CD4-positive, alpha-beta T cell treated with Interleukin-4 for 1 hour (primary cell): ENCODE measurements around the gene TELO2.
"Not testable (repeated sequence)": the region's sequence is repeated elsewhere in the genome, so short reads cannot be mapped to it uniquely, and the experiment has no call there.

Experiments used
- DNase-seq, 2 donors: peaks; one replicate each; pipeline ENCODE4 v3.0.0-alpha.2; 2020 to 2022

TELO2 gene

DNA sequence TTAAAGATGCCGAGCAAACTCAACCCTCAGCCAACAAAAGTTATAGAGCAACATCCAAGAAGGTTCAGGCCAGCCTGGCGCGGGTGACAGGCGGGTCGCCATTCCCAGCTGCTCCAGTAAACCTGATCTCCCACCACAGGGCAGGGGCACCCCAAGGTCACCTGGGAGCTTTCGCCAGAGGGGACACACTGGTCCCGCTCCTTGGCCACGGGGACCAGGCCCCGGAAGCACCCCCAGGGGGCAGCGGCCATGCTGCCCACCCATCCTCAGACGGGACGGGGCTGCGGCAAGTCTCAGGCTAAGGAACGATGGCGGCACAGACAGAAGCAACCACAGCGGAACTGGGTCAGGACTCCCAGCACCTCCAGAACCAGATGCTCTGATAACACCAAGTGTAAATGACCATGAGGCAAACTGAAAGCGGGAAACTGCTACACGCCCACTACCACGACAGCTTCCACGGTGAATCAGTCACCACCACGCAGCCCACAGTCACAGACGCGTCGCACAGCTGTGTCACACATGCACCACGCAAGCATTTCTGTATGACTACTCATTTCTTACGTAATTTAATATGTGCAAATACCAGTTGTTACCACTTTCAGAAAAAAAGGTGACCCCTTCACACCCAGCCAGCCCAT is 34.7 kb upstream of the TELO2 start:
- DNase-seq = peak in 1 of 2 donors; percentile 40

DNA sequence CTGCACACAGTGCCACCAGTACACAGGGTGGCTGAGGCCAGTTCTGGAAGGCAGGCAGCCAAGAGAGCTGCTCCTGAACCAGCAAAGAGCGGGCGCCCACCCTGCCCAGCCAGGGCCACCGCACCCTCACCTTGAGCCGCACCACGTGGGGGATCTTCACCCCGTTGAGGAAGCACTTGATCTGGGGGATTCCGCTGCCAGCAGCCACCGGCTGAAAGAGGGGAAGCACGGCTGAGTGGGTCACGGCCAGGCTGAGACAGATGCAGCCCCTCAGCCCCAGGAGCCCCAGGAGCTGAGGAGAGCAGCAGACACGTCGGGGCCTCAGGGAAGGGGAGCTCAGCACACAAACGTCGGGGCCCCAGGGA is 34.2 kb upstream of the TELO2 start:
- peak in 1 of 2 donors; percentile 80 for DNase-seq

DNA sequence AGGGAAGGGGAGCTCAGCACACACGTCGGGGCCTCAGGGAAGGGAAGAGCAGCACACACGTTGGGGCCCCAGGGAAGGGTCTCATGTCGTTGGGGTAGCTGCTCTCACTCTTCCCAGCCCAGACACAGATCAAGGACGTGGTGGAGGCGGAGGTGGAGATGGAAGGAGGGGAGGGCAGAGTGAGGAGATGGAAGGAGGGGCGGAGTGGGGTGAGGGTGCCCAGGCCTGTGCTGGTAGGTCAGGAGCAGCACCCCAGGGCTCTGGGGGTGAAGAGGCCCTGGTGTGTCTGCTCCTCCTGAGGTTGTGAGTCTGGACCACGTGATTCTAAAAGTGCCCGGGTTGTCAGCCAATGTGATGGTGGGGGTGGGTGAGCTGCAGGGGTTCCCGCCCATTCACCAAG is 33.2 kb upstream of the TELO2 start:
- DNase-seq = no peak

DNA sequence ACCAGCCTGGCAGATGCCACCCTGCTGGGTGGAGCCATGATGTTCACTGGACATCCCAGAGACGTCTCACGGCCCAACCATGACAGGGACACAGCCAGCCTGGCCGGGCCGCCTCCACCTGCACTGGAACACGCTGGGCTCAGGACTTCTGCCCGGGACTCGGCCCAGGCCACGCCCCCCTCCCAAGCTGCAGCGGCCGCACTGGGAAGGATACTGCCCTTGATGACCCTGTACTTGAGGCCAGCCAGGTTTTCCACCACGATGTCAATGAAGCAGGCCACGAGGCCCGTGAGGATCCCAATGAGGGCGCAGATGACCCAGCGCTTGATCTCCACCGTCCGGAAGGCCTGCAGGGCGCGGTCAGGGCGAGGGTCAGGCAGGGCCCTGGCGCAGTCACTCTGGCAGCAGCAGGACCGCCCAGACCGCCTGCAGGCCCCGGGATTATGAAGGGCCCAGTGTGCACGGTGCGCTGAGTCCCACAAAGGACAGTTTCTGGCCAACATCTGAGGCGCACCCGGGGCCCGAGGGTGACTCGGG is 32.5 kb upstream of the TELO2 start:
- no peak for DNase-seq

DNA sequence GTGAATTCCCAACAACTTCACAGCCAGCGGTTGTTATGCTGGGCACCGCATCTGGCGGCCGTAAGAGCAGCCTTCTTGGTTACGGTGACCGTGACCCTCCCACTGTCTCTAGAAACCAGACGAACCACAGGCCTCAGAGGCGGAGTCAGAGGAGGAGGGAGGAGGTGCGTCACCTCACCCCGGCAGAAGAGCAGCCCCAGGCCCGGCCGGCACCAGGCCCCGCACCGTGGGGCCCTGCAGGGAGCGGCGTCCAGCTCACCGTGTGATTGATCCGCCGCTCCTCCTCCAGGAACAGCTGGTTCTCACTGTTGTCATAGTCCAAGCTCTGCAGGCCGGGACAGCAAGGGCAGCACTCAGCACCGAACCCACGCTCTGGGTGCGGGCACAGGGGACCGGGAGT is 32.0 kb upstream of the TELO2 start:
- DNase-seq = no peak

DNA sequence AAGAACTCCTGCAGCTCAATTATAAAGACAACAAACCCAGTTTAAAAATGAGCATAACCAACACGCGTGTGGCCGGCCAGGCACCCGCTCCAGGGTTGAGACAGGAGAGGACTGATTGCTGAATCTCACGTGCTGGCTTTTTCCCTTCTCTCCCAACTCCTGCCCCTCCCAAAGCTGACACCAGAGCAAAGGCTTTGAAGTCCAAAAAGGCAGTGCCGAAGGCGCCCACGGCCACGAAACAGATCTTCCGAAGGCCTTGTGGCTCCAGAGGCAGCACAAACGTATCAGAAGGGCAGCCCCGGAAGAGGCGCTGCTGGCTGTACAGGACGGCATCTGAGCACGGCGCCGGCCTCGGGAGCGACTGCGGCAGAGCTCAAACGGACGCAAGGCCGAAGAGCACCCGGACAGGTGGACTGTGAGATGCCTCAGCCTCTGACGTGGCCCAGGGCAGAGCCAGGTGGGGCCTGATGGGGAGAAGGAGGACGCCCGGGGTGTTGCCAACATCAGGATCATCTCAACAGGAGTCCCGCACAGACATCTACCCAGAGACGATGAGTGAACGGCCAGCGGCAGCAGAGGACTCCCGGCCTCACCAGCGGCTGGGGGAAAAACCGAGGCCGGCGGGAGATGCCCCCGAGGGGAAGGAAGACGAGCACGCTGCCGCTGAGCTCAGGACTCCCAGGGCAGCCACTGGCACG is 28.8 kb upstream of the TELO2 start:
- no peak for DNase-seq

DNA sequence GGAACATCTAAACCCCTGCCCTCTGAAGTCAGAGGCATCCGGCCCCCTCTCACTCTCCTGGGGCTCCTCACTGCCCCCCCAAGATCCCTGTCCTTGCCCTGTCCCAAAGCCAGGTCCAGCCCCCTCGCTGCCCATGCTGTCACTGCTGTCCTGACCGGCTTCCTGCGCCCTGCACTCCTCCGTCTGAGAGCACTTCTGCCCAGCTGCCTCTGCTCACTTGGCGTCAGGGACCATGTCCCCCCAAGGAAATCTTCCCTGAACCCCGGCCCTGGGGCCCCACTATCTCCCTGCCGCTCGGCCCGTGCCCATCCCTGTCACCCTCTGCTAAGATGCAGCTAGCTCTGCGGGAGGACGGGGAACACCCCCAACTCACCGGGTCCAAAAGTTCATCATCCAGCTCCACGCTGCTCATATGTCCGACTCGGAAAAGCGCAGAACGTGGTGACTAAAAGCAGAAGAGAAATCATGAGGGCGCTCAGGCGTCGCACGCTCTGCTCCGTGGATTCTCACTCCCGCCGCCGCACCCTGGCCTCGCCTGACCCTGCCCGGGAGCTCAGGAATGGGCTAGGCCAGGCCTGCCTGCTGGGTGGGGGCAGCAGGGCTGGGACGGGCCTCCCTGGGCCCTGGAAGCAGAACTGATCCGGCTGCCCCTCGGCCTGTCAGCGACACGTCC is 28.1 kb upstream of the TELO2 start:
- no peak for DNase-seq

DNA sequence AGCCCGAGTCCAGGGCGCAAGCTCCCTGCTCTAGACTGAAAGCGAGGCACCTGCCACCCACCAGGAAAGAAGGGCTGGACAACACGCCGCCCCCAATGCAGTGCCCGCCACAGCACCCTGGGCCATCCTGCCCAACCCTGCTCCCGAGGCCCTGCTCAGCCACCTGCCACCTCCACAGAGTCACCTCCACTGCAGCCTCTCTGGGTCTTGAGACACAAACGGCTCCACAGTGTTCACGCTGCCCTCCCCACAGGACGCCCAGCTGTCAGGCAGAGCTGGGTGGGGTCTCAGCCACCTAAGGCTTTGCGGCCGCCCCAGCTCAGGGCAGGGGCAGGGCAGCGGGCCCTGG is 27.6 kb upstream of the TELO2 start:
- DNase-seq = no peak

DNA sequence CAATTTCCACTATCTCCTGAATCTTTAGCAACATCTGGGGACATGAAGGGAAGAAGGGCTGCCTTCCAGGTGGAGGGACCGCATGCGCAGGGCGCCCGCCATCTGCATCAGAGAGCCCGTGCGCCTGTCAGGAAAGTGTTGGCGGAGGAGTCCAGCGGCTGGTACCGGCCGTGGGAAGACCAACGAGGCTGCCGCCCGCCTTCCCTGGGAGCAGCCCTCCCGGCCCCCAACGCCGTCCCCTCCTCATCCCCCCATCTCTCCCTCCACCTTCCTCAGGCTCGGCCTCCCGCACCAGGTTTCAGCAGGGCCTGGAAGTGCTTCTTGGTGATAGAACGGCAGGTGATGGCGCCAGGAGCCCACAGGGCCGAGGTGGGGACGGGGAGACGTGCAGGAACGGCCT is 27.1 kb upstream of the TELO2 start:
- DNase-seq = no peak

DNA sequence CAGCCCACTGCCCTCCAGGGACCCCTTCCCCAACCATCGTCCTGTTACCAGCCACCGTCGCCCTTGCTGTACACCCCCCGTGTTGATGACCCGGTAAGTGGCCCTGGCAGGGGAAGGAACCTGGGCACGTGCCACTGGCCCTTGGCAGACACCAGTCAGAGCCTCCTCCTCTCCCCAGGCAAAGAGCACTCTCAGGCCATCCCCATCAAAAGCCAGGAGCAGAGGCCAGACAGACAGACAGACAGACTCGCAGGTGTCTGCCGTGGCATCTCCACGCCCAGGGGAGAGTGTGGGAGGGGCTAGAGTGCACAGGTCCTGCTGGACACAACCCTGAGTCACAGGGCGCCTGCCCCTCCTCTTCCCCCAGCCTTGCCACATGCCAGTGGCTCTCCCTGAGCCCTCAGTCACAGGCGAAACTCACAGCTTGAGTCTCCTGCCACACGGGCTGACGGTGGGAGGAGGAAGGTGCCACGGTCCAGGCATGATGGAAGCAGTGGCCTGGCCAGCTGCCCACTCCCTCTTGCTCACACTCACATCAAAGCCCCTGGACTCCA is 26.1 kb upstream of the TELO2 start:
- no peak for DNase-seq

DNA sequence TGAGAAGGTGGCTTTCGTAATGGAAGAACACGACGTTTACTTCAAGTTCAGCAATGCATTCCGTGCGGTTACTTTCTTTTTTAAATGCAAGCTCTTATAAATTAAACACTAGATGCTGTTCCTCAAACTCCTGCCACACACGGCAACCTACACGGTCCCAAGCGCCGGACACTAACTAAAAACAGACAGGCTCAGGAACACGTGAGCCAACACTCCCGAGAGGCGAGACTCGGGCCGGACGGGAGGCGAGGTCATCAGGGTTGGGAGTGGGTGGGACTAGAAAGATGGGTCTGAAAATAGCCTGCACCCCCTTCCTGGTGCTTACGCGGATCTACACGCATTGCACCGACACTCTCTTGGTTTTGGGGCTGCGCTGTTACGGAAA is 24.7 kb upstream of the TELO2 start:
- DNase-seq = no peak

DNA sequence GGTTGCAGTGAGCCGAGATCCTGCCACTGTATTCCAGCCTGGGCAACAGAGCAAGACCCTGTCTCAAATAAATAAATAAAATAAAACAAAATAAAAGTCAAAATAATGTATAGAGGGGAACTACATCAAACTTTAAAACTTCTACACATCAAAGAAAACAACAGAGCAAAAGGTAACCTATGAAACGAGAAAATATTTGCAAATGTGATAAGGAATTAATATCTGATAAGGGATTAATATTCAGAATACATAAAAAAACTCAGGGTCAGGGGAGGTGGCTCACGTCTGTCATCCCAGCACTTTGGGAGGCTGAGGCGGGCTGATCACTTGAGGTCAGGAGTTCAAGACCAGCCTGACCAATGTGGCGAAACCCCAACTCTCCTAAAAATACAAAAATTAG is 24.0 kb upstream of the TELO2 start:
- DNase-seq = not testable (repeated sequence)

DNA sequence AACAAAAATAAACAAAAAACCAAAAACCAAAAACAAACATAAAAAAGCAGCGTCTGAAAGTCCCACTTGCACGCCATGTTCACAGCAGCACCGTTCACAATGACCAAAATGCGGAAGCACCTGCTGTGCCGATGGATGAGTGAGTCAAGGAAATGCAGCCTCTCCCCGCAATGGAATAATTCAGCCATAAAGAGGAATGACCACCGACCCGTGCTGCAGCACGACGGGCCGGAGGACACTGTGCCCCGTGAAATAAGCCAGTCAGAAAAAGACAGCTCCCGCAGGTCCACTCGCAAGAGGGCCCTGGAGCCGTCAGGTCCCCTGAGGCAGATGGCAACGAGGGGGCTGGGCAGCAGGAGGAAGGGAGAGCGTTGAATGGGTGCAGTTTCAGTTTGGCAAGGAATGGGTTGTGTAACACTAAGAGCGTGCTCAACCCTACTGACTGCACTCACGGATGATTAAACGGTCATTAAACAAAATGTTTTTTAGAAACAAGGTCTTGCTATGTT is 23.4 kb upstream of the TELO2 start:
- peak in 1 of 2 donors; percentile 41 for DNase-seq

DNA sequence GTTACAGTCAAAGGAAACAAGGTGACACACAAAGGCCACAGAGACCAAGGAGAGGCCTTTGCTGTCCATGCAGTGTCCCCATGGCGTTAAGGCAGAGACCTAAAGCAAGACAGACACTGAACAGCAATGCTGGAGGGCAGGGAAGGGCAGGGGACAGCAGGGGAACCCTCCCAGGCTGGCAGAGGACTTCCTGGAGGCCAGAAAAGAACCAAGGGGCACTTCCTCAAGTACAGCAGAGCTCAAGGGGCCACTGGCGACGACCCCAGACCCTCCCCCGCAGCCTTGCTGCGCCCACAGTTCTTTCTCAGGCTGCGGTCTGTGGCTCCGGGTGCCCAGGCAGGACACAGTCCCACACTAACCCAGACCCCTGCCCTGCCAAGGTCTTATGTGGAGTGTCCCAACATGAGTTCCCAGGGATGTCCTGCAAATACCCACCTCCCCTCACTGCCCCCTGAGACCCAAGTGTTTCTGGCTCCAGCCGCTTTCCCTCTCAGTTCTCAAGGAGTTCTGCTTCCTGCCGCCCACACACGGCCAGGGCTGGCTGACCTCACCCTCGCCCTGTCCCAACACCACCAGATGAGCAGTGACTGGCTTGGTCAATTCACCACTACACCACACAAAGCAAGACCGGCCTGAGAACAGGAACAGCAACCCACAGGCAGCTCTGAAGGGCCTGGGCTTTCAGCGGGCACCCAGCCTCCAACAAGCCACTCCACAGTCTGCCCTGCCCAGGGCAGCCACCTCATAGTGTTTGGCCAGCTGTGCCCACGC is 22.5 kb upstream of the TELO2 start:
- peak in 1 of 2 donors; percentile 52 for DNase-seq

DNA sequence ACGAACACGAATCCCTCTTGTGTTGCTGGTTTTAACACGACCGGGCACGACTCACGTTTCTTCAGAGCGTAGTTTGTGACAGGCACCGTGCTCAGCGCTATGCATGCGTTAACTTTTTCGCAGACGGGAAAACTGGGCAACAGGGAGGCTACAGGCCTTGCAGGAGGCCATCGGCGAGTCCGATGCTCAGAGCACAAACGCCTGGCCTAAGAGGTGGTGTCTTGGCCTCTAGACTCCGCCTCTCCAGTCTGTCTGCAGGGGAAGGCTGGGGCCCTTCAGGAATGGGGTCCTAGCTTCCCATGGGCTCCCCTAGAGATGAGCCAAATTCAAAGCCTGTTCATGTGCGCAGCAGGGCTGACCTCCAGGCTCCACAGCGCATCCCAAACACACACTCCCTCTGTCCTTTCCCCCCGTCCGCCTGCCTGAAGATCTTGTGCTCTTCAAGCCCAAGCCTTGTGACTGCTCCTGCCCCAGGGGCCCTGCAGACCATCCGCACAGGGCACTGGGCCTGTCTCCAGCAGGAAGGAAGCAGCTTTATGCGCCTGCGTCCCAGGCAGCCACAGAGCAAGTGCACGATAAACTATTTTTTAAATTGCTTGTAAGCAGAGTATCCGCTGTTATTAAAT is 21.5 kb upstream of the TELO2 start:
- no peak for DNase-seq

DNA sequence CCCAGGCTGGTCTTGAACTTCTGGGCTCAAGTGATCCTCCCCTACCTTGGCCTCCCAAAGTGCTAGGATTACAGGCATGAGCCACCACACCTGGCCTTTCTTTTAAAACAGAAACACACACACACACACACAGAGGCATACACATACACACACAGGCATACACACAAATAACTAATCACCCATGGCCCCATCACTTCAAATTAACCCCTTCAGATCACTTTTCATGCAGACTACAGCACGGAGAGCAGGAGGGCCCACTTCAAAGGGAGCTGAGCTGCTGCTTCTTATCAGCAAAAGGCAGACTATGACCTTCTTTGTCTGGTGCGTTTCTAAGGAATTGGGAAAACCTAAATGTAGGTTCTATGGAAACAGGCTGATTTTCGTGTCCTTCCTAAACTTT is 20.2 kb upstream of the TELO2 start:
- no peak for DNase-seq

DNA sequence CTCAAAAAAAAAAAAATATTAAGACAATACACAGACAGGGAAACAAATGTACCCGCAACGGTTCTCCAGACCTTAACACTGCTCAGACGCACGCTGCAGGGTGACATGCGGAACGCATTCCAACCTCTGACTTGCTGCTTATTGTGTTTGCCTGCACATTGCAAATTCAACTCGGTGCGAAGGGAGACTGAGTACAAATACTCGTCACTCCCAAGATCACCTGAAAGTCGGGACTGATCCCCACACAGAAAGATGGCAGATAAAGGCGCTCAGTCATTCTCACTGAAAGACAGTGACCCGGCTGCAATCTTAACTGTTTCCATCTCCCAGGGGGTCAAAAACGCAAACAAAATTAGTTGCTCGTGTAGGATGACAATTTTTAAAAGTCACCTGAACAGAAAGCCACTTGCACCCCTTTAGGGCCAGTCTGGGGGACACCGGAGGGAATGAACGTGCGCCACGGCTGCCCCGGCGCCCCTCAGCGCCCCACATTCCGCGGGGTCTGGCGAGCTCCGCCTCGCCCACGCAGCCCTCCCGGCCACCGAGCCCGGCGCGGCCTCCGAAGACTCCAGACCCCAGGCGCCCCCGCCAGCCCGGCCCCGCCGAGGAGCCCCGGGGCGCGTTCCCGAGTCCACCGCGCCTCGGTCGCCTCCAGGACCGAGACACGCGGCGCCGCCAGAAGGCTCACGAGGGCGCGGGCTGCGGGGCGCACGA is 18.9 kb upstream of the TELO2 start:
- no peak for DNase-seq

DNA sequence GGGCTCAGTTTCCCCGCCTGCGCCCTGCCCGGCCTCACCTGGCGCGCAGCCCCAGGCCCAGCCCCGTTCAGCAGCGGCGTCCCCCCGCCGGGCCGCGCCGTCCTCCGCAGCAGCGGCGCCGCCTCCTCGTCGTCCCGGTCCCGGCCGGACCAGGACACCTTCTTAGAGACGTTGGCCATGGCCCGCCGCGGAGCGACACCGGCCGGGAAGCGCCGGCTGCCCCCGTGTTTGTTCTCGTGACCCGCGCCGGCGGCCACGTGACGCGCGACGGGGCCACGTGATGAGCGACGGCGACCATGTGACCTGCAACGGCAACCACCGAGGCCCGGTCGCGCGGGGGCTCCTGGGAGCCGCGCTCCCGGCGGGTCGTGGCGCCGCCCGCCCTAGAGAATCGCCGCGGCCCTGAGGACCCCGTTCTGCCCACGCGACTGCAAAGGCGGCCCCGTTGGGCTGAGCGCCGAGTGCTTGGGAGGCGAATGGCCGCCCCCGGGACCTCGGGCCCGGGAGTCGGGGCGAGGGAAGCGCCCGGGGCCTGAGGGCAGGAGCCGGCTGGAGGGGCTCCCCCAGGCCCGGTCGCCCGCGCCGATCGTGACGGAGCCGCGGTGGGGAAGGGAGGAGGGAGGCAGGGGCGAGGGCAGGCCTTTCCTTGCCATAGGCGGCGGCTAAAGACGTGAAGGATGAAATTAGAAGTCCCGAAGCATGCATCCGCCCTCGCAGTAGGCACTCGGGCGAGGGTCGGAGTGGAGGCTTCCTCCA is 18.2 kb upstream of the TELO2 start, which contains the start of gene CLCN7:
Gene CLCN7 (minus strand): TSS at position 233 of the 756 bp plus-strand sequence. CDS start 54 bp downstream, at position 179.
- DNase-seq = peak; percentile 84 to 85

DNA sequence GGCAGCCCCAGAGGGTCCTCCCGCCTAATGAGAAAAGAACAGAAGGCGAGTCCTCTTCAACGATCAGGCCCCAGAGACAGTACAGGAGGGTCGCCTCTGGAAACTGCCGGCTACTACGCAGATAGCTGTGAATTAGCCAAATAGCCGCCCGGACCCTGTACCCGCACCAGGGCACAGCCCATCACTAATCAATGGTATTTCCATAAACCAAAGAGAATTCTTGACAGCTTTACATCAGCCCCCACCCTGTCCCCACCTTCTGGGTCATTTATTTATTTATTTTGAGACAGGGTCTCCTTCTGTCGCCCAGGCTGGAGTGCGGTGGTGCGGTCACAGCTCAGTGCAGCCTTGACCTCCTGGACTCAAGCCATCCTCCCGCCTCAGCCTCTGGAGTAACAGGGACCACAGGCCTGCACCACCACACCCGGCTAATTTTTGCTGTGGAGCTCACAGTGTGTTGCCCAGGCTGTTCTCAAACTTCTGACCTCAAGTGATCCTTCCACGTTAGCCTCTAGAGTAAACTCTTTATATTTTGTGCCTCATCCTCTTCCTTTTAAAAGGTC is 17.5 kb upstream of the TELO2 start:
- DNase-seq = no peak

DNA sequence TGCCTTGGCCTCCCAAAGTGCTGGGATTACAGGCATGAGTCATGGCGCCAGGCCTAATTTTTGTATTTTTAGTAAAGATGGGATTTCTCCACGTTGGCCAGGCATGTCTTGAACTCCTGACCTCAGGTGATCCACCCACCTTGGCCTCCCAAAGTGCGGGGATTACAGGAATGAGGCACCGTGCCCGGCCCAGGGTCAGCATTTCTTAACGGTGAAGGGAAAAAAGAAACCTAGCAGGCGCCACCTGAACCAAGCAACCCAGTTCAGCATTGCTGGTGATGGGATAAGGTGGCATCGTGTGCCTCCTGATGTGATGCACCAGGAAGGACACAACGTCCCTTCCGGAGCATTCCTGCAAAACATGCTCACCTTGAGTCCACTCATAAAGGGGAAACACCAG is 16.1 kb upstream of the TELO2 start:
- no peak for DNase-seq
